ENCODE data around the gene FER.

FER gene

GRCh38 chr5:109196087-109196822 lies 448.6 kb downstream of the FER start:
- no peak for DNase-seq

GRCh38 chr5:109196823-109197160 lies 449.1 kb downstream of the FER start:
- no peak for DNase-seq

GRCh38 chr5:109199289-109199688 lies 451.6 kb downstream of the FER start:
- no peak for DNase-seq

GRCh38 chr5:109199799-109200620 lies 452.3 kb downstream of the FER start:
- no peak for DNase-seq

GRCh38 chr5:109215040-109215439 lies 467.3 kb downstream of the FER start:
- DNase-seq, result no peak

GRCh38 chr5:109218818-109219217 lies 471.1 kb downstream of the FER start:
- no peak for DNase-seq

GRCh38 chr5:109223531-109223930 lies 475.8 kb downstream of the FER start:
- DNase-seq, result no peak

- no peak for DNase-seq
Observed at GRCh38 chr5:109224276-109224882, 476.7 kb downstream of the FER start.

- no peak for DNase-seq
Observed at GRCh38 chr5:109225716-109226625, 478.3 kb downstream of the FER start.

GRCh38 chr5:109230369-109230768 lies 482.7 kb downstream of the FER start:
- no peak for DNase-seq

- DNase-seq, result no peak
Observed at GRCh38 chr5:109231331-109231730, 483.6 kb downstream of the FER start.

- no peak for DNase-seq
Observed at GRCh38 chr5:109234381-109234780, 486.7 kb downstream of the FER start.

GRCh38 chr5:109239456-109239855 lies 491.8 kb downstream of the FER start:
- no peak for DNase-seq

GRCh38 chr5:109242518-109242917 lies 494.8 kb downstream of the FER start:
- DNase-seq, result no peak

GRCh38 chr5:109246395-109246794 lies 498.7 kb downstream of the FER start:
- DNase-seq, result no peak

Measured in CD4-positive, alpha-beta T cell treated with Interferon alpha-2 for 1 hour (primary cell).